Lower leg skin (tissue), 4 donors: ENCODE measurements around the gene CTSS. TPM values are rescaled to one million over a fixed set of nuclear protein-coding genes. Genes with fewer than 3 reads are reported as not detected.
"Not testable (repeated sequence)": the region's sequence is repeated elsewhere in the genome, so short reads cannot be mapped to it uniquely, and the experiment has no call there.

Experiments used
- DNase-seq, 2 donors: peaks; one replicate each; pipeline ENCODE4 v3.0.0-alpha.2; 2019; ENCODE audit warnings: low spot score in 2 of 2
- H3K4me3 ChIP-seq: fragments of 200-600 bp; sonication (generic); 2 replicates; pipeline ENCODE4 v1.5.1; 2017; ENCODE audit warnings: mild to moderate bottlenecking, low read depth; ENCODE audit not compliant: poor library complexity, severe bottlenecking
- CTCF ChIP-seq, 3 donors: fragments of 450-650 bp; IDR thresholded peaks; one replicate each; pipeline ENCODE4 v1.5.1; 2016; ENCODE audit warnings: antibody characterized with exemption in 3 of 3, mild to moderate bottlenecking in 3 of 3, moderate library complexity in 2 of 3
- POLR2A ChIP-seq, 2 donors: fragments of 450-650 bp; IDR thresholded peaks; one replicate each; pipeline ENCODE4 v1.6.1; 2016 to 2017; ENCODE audit warnings: antibody characterized with exemption in 2 of 2, mild to moderate bottlenecking in 1 of 2, moderate library complexity in 1 of 2
- WGBS, 2 donors: methylation state at CpG; one replicate each; pipeline ENCODE4 v1.1.5; 2018; 5-methylcytosine and 5-hydroxymethylcytosine counted together
- intact Hi-C: fragments of 100-400 bp; cut with DNase I; formaldehyde crosslinking; loops from one replicate; pipeline ENCODE4 v1.15.0; 2023; ENCODE audit warnings: low total_unique reads
- total RNA-seq, 4 donors: library from RNA; depleted of rRNA; stranded (reverse); fragments of >200 nt; gene quantifications; one replicate each; pipeline ENCODE4 v1.1.0, GENCODE V29; 2016

Gene CTSS
- total RNA-seq, 4 donors from 2014 or later = 11.4 to 33.4 (median 19.9) TPM

GRCh38 chr1:150730130-150730721, 35.4 kb downstream of the CTSS start:
- DNase-seq = no peak
- intact Hi-C loops = no loop called here
- H3K4me3 ChIP-seq = no peak overlapping the region
- TF ChIP-seq POLR2A (IDR thresholded peaks at IDR 0.05) = no peak
- no peak for TF ChIP-seq CTCF (IDR thresholded peaks at IDR 0.05)
- WGBS, 2 donors = 80 to 83% methylated on average over 3 of the region's 3 CpGs

GRCh38 chr1:150724336-150724735, 41.2 kb downstream of the CTSS start:
- no peak overlapping the region for H3K4me3 ChIP-seq
- no peak for DNase-seq
- TF ChIP-seq CTCF (IDR thresholded peaks at IDR 0.05) (no peak), POLR2A (IDR thresholded peaks at IDR 0.05) (no peak)
- 71 to 76% methylated on average over 2 of the region's 2 CpGs for WGBS, 2 donors
- intact Hi-C loops = no loop called here

GRCh38 chr1:150720703-150721102, 44.9 kb downstream of the CTSS start, which contains the start of gene HORMAD1:
Gene HORMAD1 (minus strand): TSS chr1:150720895. CDS start chr1:150719505, 1,390 bp downstream.
- intact Hi-C loops = no loop called here
- no peak for TF ChIP-seq CTCF (IDR thresholded peaks at IDR 0.05)
- no peak for TF ChIP-seq POLR2A (IDR thresholded peaks at IDR 0.05)
- 95 to 98% methylated on average over 24 of the region's 24 CpGs for WGBS, 2 donors
- no peak within 1 kb of the TSS for H3K4me3 ChIP-seq
- no peak for DNase-seq

GRCh38 chr1:150720098-150720497, 45.5 kb downstream of the CTSS start:
- WGBS, 2 donors = 95 to 96% methylated on average over 21 of the region's 21 CpGs
- intact Hi-C loops = no loop called here
- DNase-seq = no peak
- no peak overlapping the region for H3K4me3 ChIP-seq
- TF ChIP-seq POLR2A (IDR thresholded peaks at IDR 0.05) = no peak
- no peak for TF ChIP-seq CTCF (IDR thresholded peaks at IDR 0.05)

GRCh38 chr1:150718225-150718891, 47.2 kb downstream of the CTSS start:
- no peak for DNase-seq
- intact Hi-C loops = no loop called here
- TF ChIP-seq CTCF (IDR thresholded peaks at IDR 0.05) (no peak), POLR2A (IDR thresholded peaks at IDR 0.05) (no peak)
- WGBS, 2 donors = 79 to 87% methylated on average over 11 of the region's 11 CpGs
- no peak overlapping the region for H3K4me3 ChIP-seq

- WGBS, 2 donors = 86 to 88% methylated on average over 1 of the region's 1 CpG
- intact Hi-C loops, DNase-seq, H3K4me3 ChIP-seq: not testable (repeated sequence)
Observed at GRCh38 chr1:150709031-150709430, 56.5 kb downstream of the CTSS start.
